ENCODE data around the gene SRCIN1.

Gene SRCIN1

GRCh38 chr17:38619451-38619795 lies 13.7 kb upstream of the SRCIN1 start:
- no peak for DNase-seq
- in situ Hi-C loops (cut with MboI; ENCODE audit: low pct_unique_long_range_greater_than_20kb, low sequenced_read_pairs), result no loop called here

- in situ Hi-C loops (cut with MboI; ENCODE audit: low pct_unique_long_range_greater_than_20kb, low sequenced_read_pairs), result no loop called here
These were observed 12.4 kb upstream of the SRCIN1 start for GRCh38 chr17:38617967-38618760.

GRCh38 chr17:38617074-38617860 lies 11.5 kb upstream of the SRCIN1 start:
- no peak for DNase-seq
- in situ Hi-C loops (cut with MboI; ENCODE audit: low pct_unique_long_range_greater_than_20kb, low sequenced_read_pairs), result no loop called here

More at GRCh38 chr17:38617967-38618760, 12.4 kb upstream of the SRCIN1 start:
- no peak for DNase-seq

- no peak for DNase-seq
These were observed 10.6 kb upstream of the SRCIN1 start for GRCh38 chr17:38616361-38616760.

GRCh38 chr17:38613981-38614779 lies 8.4 kb upstream of the SRCIN1 start:
- DNase-seq, result no peak
- in situ Hi-C loops (cut with MboI; ENCODE audit: low pct_unique_long_range_greater_than_20kb, low sequenced_read_pairs), result no loop called here

More at GRCh38 chr17:38616361-38616760, 10.6 kb upstream of the SRCIN1 start:
- in situ Hi-C loops (cut with MboI; ENCODE audit: low pct_unique_long_range_greater_than_20kb, low sequenced_read_pairs), result no loop called here

GRCh38 chr17:38613525-38613980 lies 7.8 kb upstream of the SRCIN1 start:
- in situ Hi-C loops (cut with MboI; ENCODE audit: low pct_unique_long_range_greater_than_20kb, low sequenced_read_pairs), result no loop called here
- no peak for DNase-seq

GRCh38 chr17:38611872-38612376 lies 6.2 kb upstream of the SRCIN1 start:
- in situ Hi-C loops (cut with MboI; ENCODE audit: low pct_unique_long_range_greater_than_20kb, low sequenced_read_pairs), result no loop called here
- DNase-seq, result no peak

GRCh38 chr17:38611070-38611786 lies 5.5 kb upstream of the SRCIN1 start:
- DNase-seq, result no peak
- in situ Hi-C loops (cut with MboI; ENCODE audit: low pct_unique_long_range_greater_than_20kb, low sequenced_read_pairs), result no loop called here

GRCh38 chr17:38609280-38610031 lies 3.7 kb upstream of the SRCIN1 start:
- DNase-seq, result no peak
- in situ Hi-C loops (cut with MboI; ENCODE audit: low pct_unique_long_range_greater_than_20kb, low sequenced_read_pairs), result no loop called here

GRCh38 chr17:38608648-38609047 lies 2.9 kb upstream of the SRCIN1 start:
- no peak for DNase-seq
- in situ Hi-C loops (cut with MboI; ENCODE audit: low pct_unique_long_range_greater_than_20kb, low sequenced_read_pairs), result no loop called here

GRCh38 chr17:38606646-38607611 lies 1.2 kb upstream of the SRCIN1 start:
- in situ Hi-C loops (cut with MboI; ENCODE audit: low pct_unique_long_range_greater_than_20kb, low sequenced_read_pairs), result no loop called here
- DNase-seq, result no peak

GRCh38 chr17:38605411-38605840 lies 326 bp downstream of the SRCIN1 start:
- no peak for DNase-seq
- in situ Hi-C loops (cut with MboI; ENCODE audit: low pct_unique_long_range_greater_than_20kb, low sequenced_read_pairs), result no loop called here

GRCh38 chr17:38604479-38605403 lies 1.0 kb downstream of the SRCIN1 start:
- in situ Hi-C loops (cut with MboI; ENCODE audit: low pct_unique_long_range_greater_than_20kb, low sequenced_read_pairs), result no loop called here
- DNase-seq, result peak; percentile 33

GRCh38 chr17:38603786-38604478 lies 1.8 kb downstream of the SRCIN1 start:
- in situ Hi-C loops (cut with MboI; ENCODE audit: low pct_unique_long_range_greater_than_20kb, low sequenced_read_pairs), result no loop called here
- no peak for DNase-seq

GRCh38 chr17:38602956-38603785 lies 2.6 kb downstream of the SRCIN1 start:
- in situ Hi-C loops (cut with MboI; ENCODE audit: low pct_unique_long_range_greater_than_20kb, low sequenced_read_pairs), result no loop called here
- no peak for DNase-seq
